Hippocampal formation (tissue), 2 donors: ENCODE measurements around the gene PGBD4.
"Not testable (repeated sequence)": the region's sequence is repeated elsewhere in the genome, so short reads cannot be mapped to it uniquely, and the experiment has no call there.

Experiments
- DNase-seq, 2 donors: peaks; one replicate each; lab custom pipeline; 2025; lab: John Stamatoyannopoulos, UW

The PGBD4 gene

GRCh38 chr15:34114215-34114614 is 12.3 kb downstream of the PGBD4 start:
- DNase-seq = no peak

- DNase-seq = no peak
Measured at GRCh38 chr15:34114739-34115138, 12.9 kb downstream of the PGBD4 start.

GRCh38 chr15:34116620-34117019 is 14.7 kb downstream of the PGBD4 start:
- DNase-seq = no peak

- DNase-seq = no peak
Measured at GRCh38 chr15:34119291-34119690, 17.4 kb downstream of the PGBD4 start.

GRCh38 chr15:34120420-34120819 is 18.5 kb downstream of the PGBD4 start:
- not testable (repeated sequence) for DNase-seq

- DNase-seq = not testable (repeated sequence)
Measured at GRCh38 chr15:34121786-34122185, 19.9 kb downstream of the PGBD4 start.

GRCh38 chr15:34122771-34123183 is 20.9 kb downstream of the PGBD4 start:
- no peak for DNase-seq

GRCh38 chr15:34124651-34125050 is 22.8 kb downstream of the PGBD4 start:
- no peak for DNase-seq

GRCh38 chr15:34125945-34126344 is 24.1 kb downstream of the PGBD4 start:
- DNase-seq = no peak

GRCh38 chr15:34126522-34126921 is 24.6 kb downstream of the PGBD4 start:
- no peak for DNase-seq

GRCh38 chr15:34128898-34129297 is 27.0 kb downstream of the PGBD4 start:
- DNase-seq = no peak

- DNase-seq = no peak
Measured at GRCh38 chr15:34132881-34133280, 31.0 kb downstream of the PGBD4 start.

- DNase-seq = no peak
Measured at GRCh38 chr15:34133511-34133910, 31.6 kb downstream of the PGBD4 start.

- DNase-seq = no peak
Measured at GRCh38 chr15:34147371-34148140, 45.7 kb downstream of the PGBD4 start.

GRCh38 chr15:34154725-34155204 is 52.9 kb downstream of the PGBD4 start:
- no peak for DNase-seq

- no peak for DNase-seq
Measured at GRCh38 chr15:34155859-34156258, 54.0 kb downstream of the PGBD4 start.
